Progenitor cell of endocrine pancreas (in vitro differentiated cells): Measurements from ENCODE around the gene AOAH. TPM values are rescaled to one million over a fixed set of nuclear protein-coding genes. Genes with fewer than 3 reads are reported as not detected.

ENCODE experiments used
- DNase-seq: peaks from one replicate; pipeline ENCODE4 v3.0.0; 2021; ENCODE audit warnings: low spot score; ENCODE audit not compliant: unreplicated experiment
- H3K27ac Mint-ChIP-seq: 2 replicates; pipeline ENCODE4 v1.8.0; 2021; ENCODE audit warnings: mild to moderate bottlenecking, moderate library complexity, mixed read lengths
- H3K27me3 Mint-ChIP-seq: 2 replicates; pipeline ENCODE4 v1.8.0; 2021; ENCODE audit warnings: mixed read lengths
- H3K36me3 Mint-ChIP-seq: 2 replicates; pipeline ENCODE4 v1.8.0; 2022; ENCODE audit warnings: mixed read lengths; ENCODE audit not compliant: insufficient read depth
- H3K4me1 Mint-ChIP-seq: 2 replicates; pipeline ENCODE4 v1.8.0; 2021; ENCODE audit warnings: low read depth, mixed read lengths
- H3K4me3 Mint-ChIP-seq: 2 replicates; pipeline ENCODE4 v1.8.0; 2021; ENCODE audit warnings: low read depth, mild to moderate bottlenecking, moderate library complexity, mixed read lengths
- H3K9me3 Mint-ChIP-seq: 2 replicates; pipeline ENCODE4 v1.8.0; 2021; ENCODE audit warnings: low read depth, mixed read lengths
- CTCF ChIP-seq: fragments of 200-600 bp; sonication (generic); IDR thresholded peaks from one replicate; pipeline ENCODE4 v1.5.0; 2021; ENCODE audit warnings: antibody characterized with exemption, mild to moderate bottlenecking; ENCODE audit not compliant: unreplicated experiment
- long read RNA-seq: library from polyadenylated mRNA; unstranded; transcript quantifications from one replicate; pipeline ENCODE4 v2.0.0, GENCODE V29; 2020
- total RNA-seq: library from RNA; stranded (reverse); gene quantifications from 2 replicates; pipeline ENCODE4 v1.2.1, GENCODE V29; 2021

Gene AOAH
- 1.00 and 3.3 TPM in 2 replicates for total RNA-seq
- long read RNA-seq, partial matches to known transcripts, result 4 of 7 reads
- long read RNA-seq, other reads (novel, unspliced or antisense), result 3 of 7 reads

- Mint-ChIP-seq H3K27ac (no peak within 1 kb of the TSS), H3K9me3 (peaks cover 10% of the 10 kb centered on the region), H3K27me3 (peaks cover 8% of the 10 kb centered on the region), H3K4me3 (no peak within 1 kb of the TSS), H3K36me3 (peaks cover 2% of the 10 kb centered on the region), H3K4me1 (peaks cover 14% of the 10 kb centered on the region)
- no peak for DNase-seq
- no peak for TF ChIP-seq CTCF
Measured at GRCh38 chr7:36723951-36724664, at the start of gene AOAH. AOAH (minus strand) TSS chr7:36724494; CDS start chr7:36724148, 346 bp downstream.

- H3K27me3 Mint-ChIP-seq, result no peaks in the 10 kb centered on the region
- peak overlapping the region; percentile 42 for H3K27ac Mint-ChIP-seq
- peaks cover 2% of the 10 kb centered on the region for H3K36me3 Mint-ChIP-seq
- no peak for TF ChIP-seq CTCF
- H3K9me3 Mint-ChIP-seq, result peaks cover 14% of the 10 kb centered on the region
- H3K4me1 Mint-ChIP-seq, result peaks cover 40% of the 10 kb centered on the region
- no peak for DNase-seq
- no peak overlapping the region for H3K4me3 Mint-ChIP-seq
Measured at GRCh38 chr7:36766451-36766850, 42.2 kb upstream of the AOAH start.

GRCh38 chr7:36765605-36766004 is 41.3 kb upstream of the AOAH start:
- Mint-ChIP-seq H3K27ac (peak overlapping the region; percentile 42), H3K4me3 (no peak overlapping the region)

GRCh38 chr7:36764929-36765328 is 40.6 kb upstream of the AOAH start:
- H3K4me3 Mint-ChIP-seq, result no peak overlapping the region
- no peaks in the 10 kb centered on the region for H3K36me3 Mint-ChIP-seq
- H3K27ac Mint-ChIP-seq, result no peak overlapping the region
- peaks cover 39% of the 10 kb centered on the region for H3K4me1 Mint-ChIP-seq
- DNase-seq, result no peak
- no peak for TF ChIP-seq CTCF
- H3K9me3 Mint-ChIP-seq, result peaks cover 13% of the 10 kb centered on the region
- H3K27me3 Mint-ChIP-seq, result no peaks in the 10 kb centered on the region

More at GRCh38 chr7:36765605-36766004, 41.3 kb upstream of the AOAH start:
- H3K4me1 Mint-ChIP-seq, result peaks cover 40% of the 10 kb centered on the region
- H3K36me3 Mint-ChIP-seq, result no peaks in the 10 kb centered on the region
- peaks cover 13% of the 10 kb centered on the region for H3K9me3 Mint-ChIP-seq
- no peak for DNase-seq
- H3K27me3 Mint-ChIP-seq, result no peaks in the 10 kb centered on the region
- no peak for TF ChIP-seq CTCF

GRCh38 chr7:36763132-36763816 is 39.0 kb upstream of the AOAH start:
- no peak for DNase-seq
- Mint-ChIP-seq H3K27ac (no peak overlapping the region), H3K27me3 (no peaks in the 10 kb centered on the region), H3K9me3 (peaks cover 13% of the 10 kb centered on the region), H3K4me1 (peaks cover 26% of the 10 kb centered on the region), H3K36me3 (no peaks in the 10 kb centered on the region), H3K4me3 (no peak overlapping the region)
- no peak for TF ChIP-seq CTCF
